H9 (cell line): Measurements from ENCODE around the gene PARP16. TPM values are rescaled to one million over a fixed set of nuclear protein-coding genes. Genes with fewer than 3 reads are reported as not detected.

Source experiments
- DNase-seq: peaks from one replicate; pipeline ENCODE4 v3.0.0-alpha.2; 2017
- H2AFZ ChIP-seq: one replicate; pipeline ENCODE4 v1.6.1; 2013; ENCODE audit warnings: mild to moderate bottlenecking, low read length, control low read depth, moderate library complexity
- H2AK5ac ChIP-seq: 2 replicates; pipeline ENCODE4 v1.6.1; 2013; ENCODE audit warnings: low read length, control low read depth, mixed read lengths; ENCODE audit not compliant: insufficient read length
- H2BK120ac ChIP-seq: one replicate; pipeline ENCODE4 v1.6.1; 2013; ENCODE audit warnings: low read depth, mild to moderate bottlenecking, low read length, control low read depth, inconsistent platforms; ENCODE audit not compliant: poor library complexity, severe bottlenecking
- H2BK12ac ChIP-seq: 2 replicates; pipeline ENCODE4 v1.6.1; 2013; ENCODE audit warnings: low read length, control low read depth, mixed read lengths, low read depth; ENCODE audit not compliant: insufficient read length
- H2BK15ac ChIP-seq: 2 replicates; pipeline ENCODE4 v1.6.1; 2013; ENCODE audit warnings: low read depth, low read length, control low read depth
- H2BK20ac ChIP-seq: one replicate; pipeline ENCODE4 v1.6.1; 2013; ENCODE audit warnings: low read depth, mild to moderate bottlenecking, low read length, control low read depth, inconsistent platforms; ENCODE audit not compliant: poor library complexity, severe bottlenecking
- H2BK5ac ChIP-seq: 2 replicates; pipeline ENCODE4 v1.6.1; 2013; ENCODE audit warnings: low read length, control low read depth, mixed read lengths; ENCODE audit not compliant: insufficient read length
- H3K14ac ChIP-seq: 2 replicates; pipeline ENCODE4 v1.6.1; 2013; ENCODE audit warnings: low read length, control low read depth; ENCODE audit not compliant: insufficient read depth
- H3K18ac ChIP-seq: 2 replicates; pipeline ENCODE4 v1.6.1; 2013; ENCODE audit warnings: low read depth, mild to moderate bottlenecking, mixed read lengths, low read length, control low read depth; ENCODE audit not compliant: insufficient read length
- H3K23ac ChIP-seq: 2 replicates; pipeline ENCODE4 v1.6.1; 2013; ENCODE audit warnings: low read length, control low read depth, mixed read lengths, low read depth; ENCODE audit not compliant: insufficient read length
- H3K23me2 ChIP-seq: 2 replicates; pipeline ENCODE4 v1.6.1; 2013; ENCODE audit warnings: low read depth, mild to moderate bottlenecking, mixed read lengths, low read length, control low read depth; ENCODE audit not compliant: insufficient read length, poor library complexity, severe bottlenecking
- H3K27ac ChIP-seq: 2 replicates; pipeline ENCODE4 v1.5.1; 2013; ENCODE audit warnings: low read length, control low read depth, mixed read lengths, low read depth; ENCODE audit not compliant: insufficient read length
- H3K27me3 ChIP-seq: 2 replicates; pipeline ENCODE4 v1.6.1; 2013; ENCODE audit warnings: low read length, control low read depth, inconsistent platforms; ENCODE audit not compliant: insufficient read depth
- H3K4ac ChIP-seq: 2 replicates; pipeline ENCODE4 v1.6.1; 2013; ENCODE audit warnings: low read depth, mild to moderate bottlenecking, control low read depth, inconsistent platforms, low read length, moderate library complexity
- H3K4me1 ChIP-seq: 2 replicates; pipeline ENCODE4 v1.6.1; 2013; ENCODE audit warnings: low read length, control low read depth, inconsistent platforms; ENCODE audit not compliant: insufficient read depth
- H3K4me2 ChIP-seq: 2 replicates; pipeline ENCODE4 v1.6.1; 2013; ENCODE audit warnings: low read length, control low read depth, mixed read lengths; ENCODE audit not compliant: insufficient read length, insufficient read depth
- H3K56ac ChIP-seq: 2 replicates; pipeline ENCODE4 v1.6.1; 2013; ENCODE audit warnings: low read depth, mild to moderate bottlenecking, mixed read lengths, low read length, control low read depth; ENCODE audit not compliant: insufficient read length
- H3K79me1 ChIP-seq: 2 replicates; pipeline ENCODE4 v1.6.1; 2013; ENCODE audit warnings: low read depth, mild to moderate bottlenecking, moderate library complexity, low read length, control low read depth, inconsistent platforms; ENCODE audit not compliant: insufficient read depth, poor library complexity, severe bottlenecking
- H3K79me2 ChIP-seq: 2 replicates; pipeline ENCODE4 v1.6.1; 2013; ENCODE audit warnings: low read length, control low read depth, inconsistent platforms; ENCODE audit not compliant: insufficient read depth
- H3K9ac ChIP-seq: 2 replicates; pipeline ENCODE4 v1.6.1; 2013; ENCODE audit warnings: low read length, control low read depth, mixed read lengths; ENCODE audit not compliant: insufficient read length; ENCODE audit errors: extremely low read depth
- H3K9me3 ChIP-seq: one replicate; pipeline ENCODE4 v1.6.1; 2013; ENCODE audit warnings: low read depth, low read length, inconsistent platforms; ENCODE audit not compliant: control insufficient read depth
- H3T11ph ChIP-seq: one replicate; pipeline ENCODE4 v1.6.1; 2013; ENCODE audit warnings: mild to moderate bottlenecking, low read length, control low read depth, inconsistent platforms
- H4K20me1 ChIP-seq: one replicate; pipeline ENCODE4 v1.6.1; 2013; ENCODE audit not compliant: control insufficient read depth, insufficient read length, insufficient read depth
- H4K5ac ChIP-seq: 2 replicates; pipeline ENCODE4 v1.6.1; 2013; ENCODE audit warnings: low read depth, mild to moderate bottlenecking, mixed read lengths, low read length, control low read depth; ENCODE audit not compliant: insufficient read length
- H4K8ac ChIP-seq: replicated peaks from 2 replicates; pipeline ENCODE4 v1.6.1; 2013; ENCODE audit warnings: low read length, control low read depth, mixed read lengths, low read depth; ENCODE audit not compliant: insufficient read length
- H4K91ac ChIP-seq: 2 replicates; pipeline ENCODE4 v1.6.1; 2013; ENCODE audit warnings: low read depth, mild to moderate bottlenecking, moderate library complexity, mixed read lengths, low read length, control low read depth; ENCODE audit not compliant: insufficient read length
- H3K27ac Mint-ChIP-seq, 3 experiments: 2 replicates in 2 of 3; 3 replicates in 1 of 3; pipeline ENCODE4 v1.8.0; 2020 to 2021; ENCODE audit warnings: mixed read lengths in 3 of 3, mild to moderate bottlenecking in 1 of 3, moderate library complexity in 1 of 3
- H3K27me3 Mint-ChIP-seq: 2 replicates; pipeline ENCODE4 v1.8.0; 2021; ENCODE audit warnings: low read depth, mild to moderate bottlenecking, moderate library complexity, mixed read lengths
- H3K36me3 Mint-ChIP-seq, 3 experiments: 2 replicates in 2 of 3; 3 replicates in 1 of 3; pipeline ENCODE4 v1.8.0; 2020 to 2021; ENCODE audit warnings: low read depth in 3 of 3, mixed read lengths in 3 of 3; ENCODE audit not compliant: insufficient read depth in 1 of 3
- H3K4me1 Mint-ChIP-seq, 2 experiments: 2 replicates each; pipeline ENCODE4 v1.8.0; 2020; ENCODE audit warnings: mixed read lengths in 2 of 2
- H3K4me3 Mint-ChIP-seq, 2 experiments: 2 replicates in 1 of 2; 3 replicates in 1 of 2; pipeline ENCODE4 v1.8.0; 2020 to 2021; ENCODE audit warnings: mild to moderate bottlenecking in 2 of 2, mixed read lengths in 2 of 2, moderate library complexity in 1 of 2
- H3K9me3 Mint-ChIP-seq, 2 experiments: 2 replicates in 1 of 2; 3 replicates in 1 of 2; pipeline ENCODE4 v1.8.0; 2020; ENCODE audit warnings: mild to moderate bottlenecking in 2 of 2, mixed read lengths in 2 of 2, moderate library complexity in 1 of 2
- WGBS: extraction: QIAGEN DNeasy Blood & Tissue Kit; methylation state at CpG from one replicate; pipeline ENCODE4 v1.1.7; 2013; ENCODE audit warnings: missing lambda C conversion rate, low lambda C conversion rate, mixed read lengths; ENCODE audit not compliant: insufficient read length; ENCODE audit errors: extremely low coverage; 5-methylcytosine and 5-hydroxymethylcytosine counted together
- total RNA-seq: library from RNA; stranded (reverse); gene quantifications from 2 replicates; pipeline ENCODE4 v1.2.1, GENCODE V29; 2021
- TF ChIP-seq, protein P1 (sequence below): fragments of 200-600 bp; sonication (generic); conservative IDR thresholded peaks from 3 replicates; pipeline ENCODE4 v1.8.0; 2021; ENCODE audit warnings: antibody characterized with exemption, mild to moderate bottlenecking

Gene PARP16
- total RNA-seq, 1 experiment from 2014 or later, result 3.9 TPM

DNA sequence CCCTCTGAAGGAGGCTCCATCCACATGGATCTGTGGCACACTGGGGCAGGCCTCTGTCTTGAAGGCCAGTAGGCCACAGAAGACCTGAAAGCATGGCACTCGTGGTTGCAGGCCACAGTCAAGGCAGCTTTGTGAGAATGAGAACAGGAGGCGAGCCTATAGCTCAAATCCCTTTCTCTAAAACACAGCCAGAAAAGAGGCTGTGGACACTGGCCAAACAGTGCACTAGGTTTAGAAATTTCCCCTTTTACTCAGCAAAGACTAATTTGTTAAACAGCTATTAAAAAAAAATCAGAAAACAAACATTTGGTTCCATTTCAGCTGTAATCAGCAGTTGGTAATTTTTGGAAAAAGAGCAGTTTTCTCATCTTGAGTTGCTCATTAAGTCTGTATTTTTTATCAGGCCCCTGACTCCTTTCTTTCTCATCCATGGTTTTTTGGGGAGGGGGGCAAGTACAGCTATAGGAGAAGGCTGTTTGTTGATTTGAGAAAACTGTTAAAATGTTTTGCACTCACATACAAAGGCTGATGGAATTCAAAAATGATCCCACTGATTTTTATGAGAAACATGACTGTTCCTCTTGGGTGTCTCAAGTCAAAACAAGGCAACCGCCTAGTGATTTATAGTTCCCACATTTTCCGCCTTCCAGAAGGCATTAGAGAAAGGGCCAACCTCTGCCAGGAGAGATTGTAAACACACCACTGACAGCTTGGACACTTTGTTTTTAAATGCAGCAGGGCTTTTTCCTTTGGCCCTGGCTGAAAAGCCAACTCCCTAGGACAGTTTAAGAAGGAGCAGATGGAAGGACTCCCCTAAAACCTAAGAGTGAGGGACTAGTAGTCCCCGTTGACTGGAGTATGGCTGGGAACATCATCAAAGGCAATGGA, 28.1 kb downstream of the PARP16 start:
- Histone ChIP-seq H2BK20ac (no peak overlapping the region), H3K79me1 (no peaks in the 10 kb centered on the region), H2BK12ac (no peak overlapping the region), H4K20me1 (no peaks in the 10 kb centered on the region), H2BK5ac (no peak overlapping the region), H3K4me1 (no peaks in the 10 kb centered on the region), H4K91ac (no peak overlapping the region), H2AK5ac (no peak overlapping the region), H4K5ac (no peak overlapping the region), H3K79me2 (no peaks in the 10 kb centered on the region), H3K18ac (no peak overlapping the region), H3T11ph (no peak overlapping the region), H2BK15ac (no peak overlapping the region), H3K27me3 (no peaks in the 10 kb centered on the region), H3K27ac (no peak overlapping the region), H3K23me2 (no peaks in the 10 kb centered on the region), H3K4me2 (no peak overlapping the region), H3K9me3 (no peaks in the 10 kb centered on the region), H3K23ac (no peak overlapping the region), H3K9ac (no peak overlapping the region), H4K8ac (no peak overlapping the region), H3K4ac (no peak overlapping the region), H2AFZ (no peak overlapping the region), H2BK120ac (no peak overlapping the region), H3K14ac (no peak overlapping the region), H3K56ac (no peak overlapping the region)
- Mint-ChIP-seq H3K4me1 (peaks cover 14% of the 10 kb centered on the region in 2 experiments), H3K27me3 (no peaks in the 10 kb centered on the region), H3K4me3 (no peak overlapping the region), H3K27ac (no peak overlapping the region), H3K9me3 (no peaks in the 10 kb centered on the region), H3K36me3 (peaks cover 0 to 22% (median 18%) of the 10 kb centered on the region in 3 experiments; a peak in 5 of 7 replicates)
- DNase-seq, result no peak
- WGBS, result no CpG with 5 or more reads among the region's 5 CpGs
- TF ChIP-seq, protein P1, sequence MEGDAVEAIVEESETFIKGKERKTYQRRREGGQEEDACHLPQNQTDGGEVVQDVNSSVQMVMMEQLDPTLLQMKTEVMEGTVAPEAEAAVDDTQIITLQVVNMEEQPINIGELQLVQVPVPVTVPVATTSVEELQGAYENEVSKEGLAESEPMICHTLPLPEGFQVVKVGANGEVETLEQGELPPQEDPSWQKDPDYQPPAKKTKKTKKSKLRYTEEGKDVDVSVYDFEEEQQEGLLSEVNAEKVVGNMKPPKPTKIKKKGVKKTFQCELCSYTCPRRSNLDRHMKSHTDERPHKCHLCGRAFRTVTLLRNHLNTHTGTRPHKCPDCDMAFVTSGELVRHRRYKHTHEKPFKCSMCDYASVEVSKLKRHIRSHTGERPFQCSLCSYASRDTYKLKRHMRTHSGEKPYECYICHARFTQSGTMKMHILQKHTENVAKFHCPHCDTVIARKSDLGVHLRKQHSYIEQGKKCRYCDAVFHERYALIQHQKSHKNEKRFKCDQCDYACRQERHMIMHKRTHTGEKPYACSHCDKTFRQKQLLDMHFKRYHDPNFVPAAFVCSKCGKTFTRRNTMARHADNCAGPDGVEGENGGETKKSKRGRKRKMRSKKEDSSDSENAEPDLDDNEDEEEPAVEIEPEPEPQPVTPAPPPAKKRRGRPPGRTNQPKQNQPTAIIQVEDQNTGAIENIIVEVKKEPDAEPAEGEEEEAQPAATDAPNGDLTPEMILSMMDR, result no peak
